NOMO-1 (cell line): Measurements from ENCODE around the gene GPR18.
A peak's percentile ranks its signal among the peaks of the same experiment; 100 is the strongest.
"Not testable (repeated sequence)": the region's sequence is repeated elsewhere in the genome, so short reads cannot be mapped to it uniquely, and the experiment has no call there.

Experiments
- DNase-seq, 2 experiments: peaks; one replicate each; lab custom pipeline; 2025; ENCODE audit not compliant: unreplicated experiment in 2 of 2; lab: John Stamatoyannopoulos, UW

The GPR18 gene

DNA sequence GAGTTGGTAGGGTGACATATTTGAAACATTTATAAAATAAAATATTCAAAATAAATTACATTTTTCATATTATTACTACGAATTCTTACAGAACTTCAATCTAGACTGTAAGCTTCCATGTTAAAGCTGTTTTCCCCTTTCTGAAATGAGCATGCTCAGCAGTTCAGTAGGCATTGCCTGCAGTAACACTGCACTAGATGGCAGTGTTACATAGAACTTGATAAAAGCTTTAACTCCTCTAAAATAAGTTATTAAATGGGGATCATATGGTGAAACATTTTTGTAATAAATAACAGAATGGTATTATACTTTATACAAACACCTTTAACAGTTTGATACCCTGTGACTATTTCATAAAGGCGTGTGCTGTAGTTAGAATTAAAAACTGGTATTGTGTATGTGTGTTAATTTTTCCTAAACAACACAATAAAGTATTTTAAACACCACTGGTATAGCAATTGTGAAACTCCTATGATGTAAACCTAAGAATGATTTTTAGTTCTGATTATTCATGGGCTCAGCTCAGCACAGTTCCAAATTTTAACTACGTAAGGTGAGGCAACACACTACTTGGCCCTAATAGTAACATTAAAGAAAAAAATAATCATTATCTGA is 11.6 kb upstream of the GPR18 start:
- DNase-seq: peak; percentile 39 to 77

GRCh38 chr13:99268822-99269221 is 10.6 kb upstream of the GPR18 start:
- DNase-seq: no peak

- DNase-seq: no peak
Measured at GRCh38 chr13:99267927-99268326, 9.7 kb upstream of the GPR18 start.

- DNase-seq: no peak
Measured at GRCh38 chr13:99266827-99267226, 8.6 kb upstream of the GPR18 start.

- DNase-seq: peak; percentile 23 to 60
Measured at GRCh38 chr13:99265821-99266426, 7.7 kb upstream of the GPR18 start.

- no peak for DNase-seq
Measured at GRCh38 chr13:99265162-99265800, 7.1 kb upstream of the GPR18 start.

- peak; percentile 12 to 50 for DNase-seq
Measured at GRCh38 chr13:99264051-99264450, 5.9 kb upstream of the GPR18 start.

DNA sequence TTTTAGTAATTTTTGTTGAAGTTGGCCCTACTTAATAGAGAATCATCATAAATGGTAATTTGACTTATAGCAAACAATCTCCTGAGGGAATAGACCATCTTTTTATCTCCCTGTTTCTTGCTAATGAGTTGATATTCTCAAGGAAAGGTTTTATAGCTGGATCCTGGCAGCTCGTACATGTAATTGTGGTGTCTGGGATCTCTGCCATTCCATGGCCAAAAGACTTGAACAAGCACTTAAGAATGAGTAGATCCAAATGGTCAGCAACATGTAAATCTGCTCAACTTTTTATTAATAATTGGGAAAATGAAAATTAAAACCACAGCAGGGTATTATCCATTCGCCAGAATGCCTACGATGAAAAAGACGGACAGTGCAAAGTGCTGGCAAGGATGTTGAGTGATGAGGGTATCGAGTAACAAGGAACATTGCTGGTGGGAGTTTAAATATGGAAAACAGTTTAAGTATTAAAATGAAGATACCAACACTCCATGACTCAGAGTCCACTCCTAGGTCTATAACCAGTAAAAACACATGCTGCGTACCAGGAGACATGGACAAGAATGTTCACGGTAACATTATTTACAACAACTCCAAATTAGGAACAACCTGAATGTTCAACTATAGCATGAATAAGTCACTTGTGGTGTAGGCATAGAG is 5.1 kb upstream of the GPR18 start:
- DNase-seq: no peak

DNA sequence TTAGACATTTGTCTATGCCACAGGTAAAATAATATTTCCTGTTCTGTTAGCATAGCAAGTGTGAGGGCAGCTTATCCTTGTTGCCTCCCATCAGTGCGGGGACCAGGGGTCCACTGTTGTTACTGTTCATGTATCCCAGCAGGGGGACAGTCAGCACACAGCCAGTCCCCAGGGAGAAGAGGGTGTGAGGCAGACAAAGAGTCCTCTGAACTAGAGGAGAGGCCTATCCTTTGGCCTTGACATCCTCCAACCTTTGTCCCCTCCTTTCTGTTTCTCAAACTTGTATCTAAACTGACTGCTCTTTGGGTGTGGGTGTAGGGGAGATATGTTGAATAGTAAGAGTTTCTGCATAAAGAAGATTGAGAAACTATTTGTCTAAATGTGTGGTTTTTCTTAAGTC is 2.9 kb upstream of the GPR18 start:
- no peak for DNase-seq

GRCh38 chr13:99260216-99260615 is 2.0 kb upstream of the GPR18 start:
- no peak for DNase-seq

GRCh38 chr13:99258946-99259345 is 767 bp upstream of the GPR18 start:
- peak; percentile 61 to 90 for DNase-seq

DNA sequence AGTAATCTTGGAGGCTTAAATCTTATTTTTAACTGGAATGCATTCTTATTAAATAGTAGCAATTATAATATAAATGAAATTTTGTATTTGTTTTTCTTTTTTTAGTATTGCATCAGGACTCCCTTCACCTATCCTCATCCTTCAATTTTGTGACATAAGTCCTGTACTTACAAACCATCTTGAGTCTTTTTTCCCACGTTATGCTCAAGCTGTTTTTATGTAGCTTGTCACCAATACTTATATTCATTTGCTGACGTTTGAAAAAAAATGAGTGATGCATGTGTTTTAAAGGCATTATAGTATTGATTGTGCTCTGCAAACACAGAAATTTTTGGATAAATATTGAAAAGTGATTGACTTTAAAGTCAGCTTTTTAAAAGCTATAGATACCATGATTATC is 888 bp downstream of the GPR18 start:
- peak; percentile 15 to 72 for DNase-seq

- DNase-seq: peak; percentile 56 to 83
Measured at GRCh38 chr13:99256709-99257108, 1.5 kb downstream of the GPR18 start.

DNA sequence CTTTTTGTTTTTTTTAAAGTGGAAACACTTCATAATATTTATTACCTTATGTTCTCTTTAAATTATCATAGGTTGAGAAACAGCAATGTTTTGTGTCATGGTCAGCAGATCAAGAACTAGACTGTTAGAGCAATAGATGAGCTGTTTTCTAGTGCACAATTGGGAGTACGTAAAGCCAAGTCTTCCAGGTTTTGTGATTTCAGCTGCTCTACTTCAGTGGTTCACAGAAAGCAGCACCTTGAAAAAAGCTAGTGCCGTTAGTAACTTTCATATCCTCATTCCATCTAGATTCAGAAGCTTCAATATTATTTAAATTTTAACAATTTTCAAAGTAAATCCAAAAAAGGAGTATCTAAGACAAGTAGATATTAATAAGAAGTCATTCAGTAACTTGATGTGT is 1.9 kb downstream of the GPR18 start:
- peak in 1 of 2 experiments; percentile 80 for DNase-seq

DNA sequence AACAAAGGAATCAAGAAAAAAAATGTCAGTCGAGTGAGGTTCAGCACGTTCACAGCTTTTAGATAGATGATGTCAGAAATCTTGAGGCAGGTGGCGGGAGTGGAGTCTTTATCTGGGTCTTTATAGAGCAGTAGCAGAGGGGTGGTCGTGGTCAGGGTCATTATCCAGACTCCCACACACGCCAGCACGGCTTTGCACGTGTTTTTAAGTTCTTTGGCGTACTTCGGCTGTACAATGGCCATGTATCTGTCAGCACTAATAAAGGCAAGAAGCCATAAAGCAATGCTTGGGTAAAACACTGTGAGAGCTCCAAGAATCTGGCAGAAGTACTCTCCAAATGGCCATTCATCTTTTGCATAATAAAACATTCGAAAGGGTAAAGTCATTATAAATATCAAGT is 2.9 kb downstream of the GPR18 start:
- DNase-seq: no peak

GRCh38 chr13:99254830-99255229 is 3.3 kb downstream of the GPR18 start:
- no peak for DNase-seq

GRCh38 chr13:99251921-99252320 is 6.3 kb downstream of the GPR18 start:
- peak; percentile 28 to 60 for DNase-seq

- no peak for DNase-seq
Measured at GRCh38 chr13:99250982-99251825, 7.0 kb downstream of the GPR18 start.

DNA sequence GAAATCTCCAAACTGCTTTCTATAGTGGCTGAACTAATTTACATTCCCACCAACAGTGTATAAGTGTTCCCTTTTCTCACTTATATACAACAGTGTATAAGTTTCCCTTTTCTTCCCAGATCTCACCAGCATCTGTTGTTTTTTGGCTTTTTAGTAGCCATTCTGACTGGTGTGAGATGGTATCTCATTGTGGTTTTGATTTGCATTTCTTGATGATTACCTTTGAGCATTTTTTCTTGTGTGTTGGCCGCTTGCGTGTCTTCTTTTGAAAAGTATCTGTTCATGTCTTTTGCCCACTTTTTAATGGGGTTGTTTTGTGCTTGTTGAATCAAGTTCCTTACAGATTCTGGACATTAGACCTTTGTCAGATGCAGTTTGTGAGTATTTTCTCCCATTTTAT is 8.6 kb downstream of the GPR18 start:
- not testable (repeated sequence) for DNase-seq

- not testable (repeated sequence) for DNase-seq
Measured at GRCh38 chr13:99249178-99249577, 9.0 kb downstream of the GPR18 start.

- no peak for DNase-seq
Measured at GRCh38 chr13:99246100-99246499, 12.1 kb downstream of the GPR18 start.
